GM19023 (cell line): ENCODE measurements around the gene LENG8.
"Not testable (repeated sequence)": the region's sequence is repeated elsewhere in the genome, so short reads cannot be mapped to it uniquely, and the experiment has no call there.

ENCODE experiments used
- ATAC-seq: cut with Tn5 transposase; IDR thresholded peaks from one replicate; pipeline ENCODE4 v1.9.1; 2021; ENCODE audit warnings: mild to moderate bottlenecking, moderate library complexity; ENCODE audit not compliant: unreplicated experiment

LENG8 gene

DNA sequence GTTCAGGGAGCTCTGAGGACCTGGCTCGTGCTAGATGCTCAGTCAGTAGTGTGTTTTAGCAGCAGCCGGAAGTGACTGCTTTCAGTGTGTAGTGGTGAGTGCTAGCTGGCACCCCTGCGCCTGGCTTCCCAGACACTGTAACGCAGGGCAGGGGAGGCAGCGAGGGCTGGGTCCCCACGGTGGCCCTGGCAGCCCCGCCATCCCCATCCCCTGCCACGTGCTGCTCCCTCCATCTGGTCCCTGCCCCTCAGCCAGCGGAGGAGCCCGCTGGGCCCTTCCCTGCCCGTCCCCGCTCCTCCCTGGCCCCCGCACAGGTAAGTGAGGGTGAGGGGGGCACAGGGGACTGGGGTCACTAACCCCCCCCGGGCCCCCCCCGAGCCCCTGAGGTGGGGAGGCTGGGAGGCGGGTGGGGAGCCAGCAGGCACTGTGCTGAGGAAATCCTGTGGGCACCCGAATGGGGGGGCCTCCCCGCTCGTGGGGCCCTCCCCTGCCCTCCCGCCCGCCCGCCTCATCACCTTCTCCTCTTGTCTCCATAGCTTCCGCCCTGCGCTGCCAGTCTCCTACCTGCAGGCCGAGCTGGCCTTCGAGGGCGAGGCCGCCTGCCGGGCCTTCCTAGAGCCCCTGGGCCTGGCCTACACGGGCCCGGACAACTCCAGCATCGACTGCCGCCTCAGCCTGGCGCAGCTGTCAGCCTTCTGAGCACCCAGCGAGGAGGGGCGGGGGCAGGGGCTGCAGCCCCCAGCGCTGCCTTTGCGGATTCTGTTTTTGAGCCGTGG is 11.4 kb downstream of the LENG8 start:
- ATAC-seq, result no peak

DNA sequence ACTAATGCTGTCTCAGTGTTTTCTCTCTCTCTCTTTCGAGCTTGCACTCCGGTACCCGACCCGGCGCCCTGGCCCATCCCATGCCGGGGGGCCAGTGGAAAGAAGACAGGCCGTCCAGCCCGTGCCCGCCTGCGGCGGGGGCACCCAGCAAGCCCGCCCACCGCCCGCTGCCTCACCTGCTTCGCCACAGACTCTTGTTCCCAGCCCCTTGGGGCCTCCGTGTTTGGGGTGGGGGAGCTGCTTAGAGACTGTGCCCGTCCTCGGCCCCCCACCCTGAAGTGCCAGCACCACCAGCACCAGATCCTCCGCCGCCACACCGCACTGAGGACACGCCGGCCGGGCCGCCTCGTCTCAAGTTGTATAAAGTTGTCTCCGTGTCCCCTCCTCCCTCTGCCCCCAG is 12.2 kb downstream of the LENG8 start:
- no peak for ATAC-seq

DNA sequence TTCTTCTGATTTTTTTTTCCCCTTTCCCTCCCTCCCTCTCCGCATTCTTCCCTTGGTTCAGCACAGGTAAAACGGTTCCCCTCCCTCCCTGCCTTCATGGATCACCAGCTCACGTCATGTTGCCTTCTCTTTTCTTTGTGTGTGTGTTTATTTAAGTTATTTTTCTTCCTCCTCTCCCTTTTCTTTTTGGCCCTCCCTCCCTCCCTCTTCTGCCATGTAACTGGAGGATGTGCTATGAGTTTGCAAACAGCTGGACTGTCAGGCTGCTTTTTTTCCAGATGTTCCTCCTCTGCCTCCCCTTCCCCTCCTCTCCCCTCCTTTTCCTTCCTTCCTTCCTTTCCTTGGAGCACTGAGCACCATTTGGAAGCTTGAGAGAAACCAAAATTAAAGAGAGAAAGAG is 12.6 kb downstream of the LENG8 start:
- ATAC-seq, result no peak

DNA sequence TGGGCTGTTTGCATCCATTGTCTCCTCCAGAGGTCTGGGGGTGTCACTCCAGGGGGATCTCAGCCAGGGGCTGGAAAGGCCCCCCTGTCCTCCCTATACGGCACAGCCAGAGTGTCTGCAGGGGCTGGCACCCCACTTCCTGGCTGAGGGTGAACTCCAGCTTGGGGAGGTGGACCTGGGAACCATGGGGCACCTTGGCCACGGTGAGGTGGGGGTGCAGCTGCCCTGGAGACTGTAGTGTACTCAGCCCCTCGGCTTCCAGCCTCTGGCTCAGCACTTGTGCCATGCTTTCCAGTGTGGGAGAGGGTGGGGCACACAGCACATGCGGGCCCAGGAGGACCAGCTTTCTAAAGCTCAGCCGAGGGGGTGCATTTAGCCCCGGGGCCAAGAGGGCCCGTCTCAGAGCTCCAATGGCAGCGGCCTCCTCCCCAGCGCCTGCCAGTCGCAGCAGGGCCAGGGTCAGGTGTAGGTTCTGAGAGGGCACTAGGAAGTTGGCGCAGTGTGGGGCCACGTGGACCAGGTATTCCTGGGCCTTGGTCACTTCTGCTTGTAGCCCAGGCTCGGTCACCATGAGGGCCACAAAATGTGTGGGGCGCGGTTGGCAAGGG is 13.2 kb downstream of the LENG8 start:
- no peak for ATAC-seq

DNA sequence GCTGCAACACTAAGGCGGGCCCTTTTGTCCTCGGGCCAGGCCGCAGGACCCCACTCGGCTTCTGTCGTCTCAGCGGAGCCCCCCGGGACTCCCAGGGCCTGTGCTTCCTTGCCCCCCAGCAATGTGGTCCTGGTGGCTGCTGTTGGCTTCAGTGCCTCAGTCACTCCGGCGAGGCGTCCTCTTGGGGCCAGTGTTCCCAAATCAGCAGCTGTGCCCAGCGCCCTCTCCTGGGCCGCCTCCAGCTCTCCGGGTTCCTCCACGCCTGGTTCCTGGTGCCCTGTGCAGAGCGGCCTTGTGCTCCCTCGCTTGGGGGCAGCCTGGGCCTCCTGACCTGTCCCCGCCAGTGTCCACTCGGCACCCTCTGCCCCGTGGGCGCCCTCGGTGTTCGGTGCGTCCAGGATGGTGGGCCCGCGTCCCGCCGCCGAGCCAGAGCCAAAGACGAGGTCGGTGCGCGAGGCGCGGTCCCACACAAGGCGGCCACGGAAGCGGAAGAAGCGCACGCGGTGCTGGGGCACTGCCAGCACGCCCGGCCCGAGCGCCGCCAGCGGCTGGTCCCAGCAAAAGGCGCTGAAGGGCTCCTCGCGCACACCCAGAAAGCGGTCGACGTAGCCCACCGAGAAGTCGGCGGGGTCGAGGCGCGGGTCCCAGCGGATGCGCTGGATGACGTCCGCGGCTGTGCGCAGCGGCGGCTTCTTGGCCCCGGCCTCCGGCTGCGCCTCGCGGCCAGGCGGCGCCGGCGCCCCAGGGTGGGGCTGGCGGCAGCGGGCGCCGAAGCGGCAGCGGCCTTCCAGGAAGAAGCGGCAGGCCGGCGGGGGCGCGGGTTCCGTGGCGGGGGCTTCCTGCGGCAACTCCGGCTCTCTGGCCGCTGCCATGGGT is 13.9 kb downstream of the LENG8 start:
- peak; percentile 10 for ATAC-seq

DNA sequence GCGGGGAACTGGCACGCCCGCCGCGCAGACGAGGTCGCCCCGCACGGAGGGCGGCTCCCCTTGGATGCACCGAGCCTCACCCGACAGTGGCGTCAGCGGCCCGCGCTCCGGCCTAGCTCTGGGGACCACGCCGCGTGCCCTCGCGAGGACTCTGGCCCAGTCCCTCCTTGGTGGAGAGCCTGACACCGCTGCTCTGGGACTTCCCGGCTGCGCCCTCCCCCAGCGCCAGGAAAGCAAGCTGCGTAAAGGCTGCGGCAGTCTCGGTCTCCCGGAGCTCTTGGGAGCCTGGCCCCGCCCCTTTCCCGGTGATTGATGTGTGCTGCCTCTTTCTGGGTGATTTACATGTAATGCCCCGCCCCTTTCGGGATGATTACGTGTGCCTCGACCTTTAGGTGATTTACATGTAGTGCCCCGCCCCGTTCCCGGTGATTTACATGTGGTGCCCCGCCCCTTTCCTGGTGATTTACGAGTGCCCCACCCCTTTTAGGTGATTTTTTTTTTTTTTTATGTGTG is 14.6 kb downstream of the LENG8 start, which contains the start of gene LENG9:
Gene LENG9 (minus strand): TSS at position 248 of the 513 bp plus-strand sequence. CDS start 252 bp downstream, outside the sequence.
- ATAC-seq, result peak; percentile 62

DNA sequence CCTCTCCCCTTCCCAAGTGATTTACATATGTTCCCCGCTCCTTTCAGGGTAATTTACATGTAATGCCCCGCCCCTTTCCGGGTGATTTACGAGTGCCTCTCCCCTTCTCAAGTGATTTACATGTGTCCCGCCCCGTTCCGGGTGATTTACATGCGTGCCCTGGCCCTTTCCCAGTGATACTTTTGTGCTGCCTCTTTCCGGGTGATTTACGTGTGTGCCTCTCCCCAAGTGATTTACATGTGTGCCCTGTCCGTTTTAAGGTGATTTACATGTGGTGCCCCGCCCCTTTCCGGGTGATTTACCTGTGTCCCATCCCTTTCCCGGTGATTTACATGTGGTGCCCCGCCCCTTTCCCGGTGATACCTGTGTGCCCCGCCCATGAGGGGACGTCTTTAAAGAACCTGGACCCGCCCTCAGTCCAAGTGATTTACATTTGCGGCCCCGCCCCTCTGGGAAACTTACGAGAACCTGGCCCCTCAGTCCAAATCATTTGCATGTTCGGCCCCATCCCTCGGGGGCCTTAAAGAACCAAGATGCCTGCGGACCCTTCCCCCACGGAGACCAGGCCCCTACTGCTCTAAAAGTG is 15.1 kb downstream of the LENG8 start:
- peak; percentile 45 for ATAC-seq

DNA sequence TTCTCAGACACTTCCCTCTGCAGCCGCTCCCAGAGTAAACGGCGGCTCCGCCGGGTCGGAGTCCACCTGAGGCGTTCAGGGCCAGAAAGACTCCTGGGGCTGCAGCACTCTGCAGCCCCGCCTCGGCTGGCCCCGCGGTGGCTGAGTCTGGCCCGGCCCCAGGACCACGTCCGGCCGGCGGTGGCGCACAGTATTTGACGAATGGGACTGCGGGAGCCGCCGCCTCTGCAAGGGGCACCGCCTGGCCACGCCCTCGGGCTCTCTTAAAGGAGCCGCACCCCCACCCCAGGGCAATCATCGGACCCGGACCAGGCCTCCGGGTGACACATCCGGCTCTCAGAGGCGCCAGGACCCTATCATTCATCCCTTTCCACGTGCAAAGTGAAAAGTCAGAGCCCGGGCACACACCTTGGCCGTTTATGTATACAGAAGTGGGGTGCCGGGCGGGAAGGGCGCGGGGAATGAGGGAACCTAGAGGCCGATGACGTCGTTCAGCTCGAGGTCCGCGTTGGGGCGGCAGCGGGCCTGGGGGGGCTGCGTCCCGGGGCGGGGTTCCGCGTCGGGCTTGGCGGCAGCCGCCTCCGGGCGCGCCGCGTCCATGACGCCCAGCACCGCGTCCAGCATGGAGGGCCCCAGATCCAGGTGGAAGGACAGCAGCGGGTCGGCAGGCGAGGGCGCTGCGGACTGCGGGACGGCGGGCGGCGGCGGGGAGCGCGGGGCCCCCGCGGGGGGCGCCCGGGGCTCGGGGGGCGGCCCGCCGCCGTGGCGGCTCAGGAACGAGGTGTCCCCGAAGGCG is 15.8 kb downstream of the LENG8 start:
- peak; percentile 44 for ATAC-seq

DNA sequence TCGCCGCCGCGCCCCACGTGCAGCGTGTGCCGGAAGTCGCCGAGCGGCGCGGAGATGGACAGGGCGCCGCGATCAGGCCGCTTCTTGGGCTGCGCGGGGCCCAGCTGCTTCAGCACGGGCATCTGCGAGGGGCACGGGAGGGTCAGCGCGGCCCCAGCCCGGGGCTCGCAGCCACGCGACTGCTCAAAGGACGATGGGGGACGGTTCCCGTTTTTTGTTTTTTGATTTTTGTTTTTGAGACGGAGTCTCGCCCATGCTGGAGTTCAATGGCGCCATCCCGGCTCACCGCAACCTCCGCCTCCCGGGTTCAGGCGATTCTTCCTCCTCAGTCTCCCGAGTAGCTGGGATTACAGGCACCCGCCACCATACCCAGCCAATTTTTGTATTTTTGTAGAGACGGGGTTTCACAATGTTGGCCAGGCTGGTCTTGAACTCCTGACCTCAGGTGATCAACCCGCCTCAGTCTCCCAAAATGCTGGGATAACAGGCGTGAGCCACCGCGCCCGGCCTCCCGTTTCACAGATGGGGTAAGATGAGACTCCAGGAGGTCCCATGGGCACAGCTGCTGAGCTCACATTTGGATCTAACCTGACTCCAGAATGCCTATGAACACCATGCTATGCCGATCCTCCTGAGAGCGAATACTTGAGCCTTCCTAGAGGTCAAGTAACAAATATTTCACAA is 16.6 kb downstream of the LENG8 start:
- ATAC-seq, result no peak

DNA sequence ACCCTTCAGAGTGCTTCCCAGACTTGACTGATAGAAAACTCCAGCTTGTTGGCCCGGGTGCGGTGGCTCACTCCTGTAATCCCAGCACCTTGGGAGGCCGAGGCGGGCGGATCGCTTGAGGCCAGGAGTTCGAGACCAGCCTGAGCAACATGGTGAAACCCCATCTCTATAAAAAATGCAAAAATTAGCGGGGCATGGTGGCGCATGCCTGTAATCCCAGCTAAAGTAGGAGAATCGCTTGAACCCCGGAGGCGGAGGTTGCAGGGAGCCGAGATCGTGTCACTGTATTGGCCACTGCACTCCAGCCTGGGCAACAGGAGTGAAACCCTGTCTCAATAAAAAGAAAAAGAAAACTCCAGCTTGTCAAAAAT is 17.1 kb downstream of the LENG8 start:
- ATAC-seq, result not testable (repeated sequence)

DNA sequence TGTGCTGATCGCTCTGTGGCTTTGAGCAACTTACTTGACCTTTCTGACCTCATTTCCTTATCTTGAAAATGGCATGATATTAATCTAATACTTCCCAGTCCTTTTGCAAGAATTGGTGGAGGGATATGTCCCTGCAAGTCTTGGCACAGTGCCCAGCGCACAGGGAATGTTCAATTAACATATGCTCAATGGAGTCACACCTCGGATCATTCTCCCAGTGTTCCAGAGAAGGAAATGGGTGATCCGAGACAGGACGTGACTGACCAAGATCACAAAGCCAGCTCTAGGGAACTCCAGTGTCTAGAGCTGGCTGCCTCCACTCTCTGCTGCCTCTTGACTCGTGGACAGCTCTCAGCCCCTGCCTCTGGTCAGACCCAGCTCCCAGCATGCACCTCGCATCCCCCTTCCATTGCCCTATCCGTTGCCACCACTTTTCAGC is 20.5 kb downstream of the LENG8 start:
- ATAC-seq, result no peak

DNA sequence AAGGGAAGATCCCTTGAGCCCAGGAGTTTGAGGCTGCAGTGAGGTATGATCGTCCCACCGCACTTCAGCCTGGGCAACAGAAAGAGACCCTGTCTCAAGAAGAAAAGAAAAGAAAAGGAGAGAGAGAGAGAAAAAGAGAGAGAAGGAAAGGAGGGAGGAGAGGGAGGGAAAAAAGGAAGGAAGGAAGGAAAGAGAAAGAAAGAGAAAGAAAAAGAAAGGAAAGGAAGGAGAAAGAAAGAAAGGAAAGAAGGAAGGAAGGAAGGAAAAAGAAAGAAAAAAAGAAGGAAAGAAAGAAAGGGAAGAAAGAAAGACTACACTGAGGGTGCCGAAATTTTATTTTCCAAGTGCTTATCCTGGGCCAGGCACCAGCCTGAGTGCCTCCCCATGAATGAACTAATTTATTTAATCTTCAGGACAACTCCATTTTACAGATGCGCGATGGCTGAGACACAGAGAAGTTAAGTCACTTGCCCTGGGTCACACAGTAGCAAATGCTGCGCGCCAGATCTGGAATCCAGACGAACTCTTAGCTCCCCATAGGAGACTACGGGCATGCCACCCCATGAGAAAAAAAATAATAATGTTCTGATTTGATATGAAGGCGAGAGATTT is 21.4 kb downstream of the LENG8 start:
- ATAC-seq, result no peak

DNA sequence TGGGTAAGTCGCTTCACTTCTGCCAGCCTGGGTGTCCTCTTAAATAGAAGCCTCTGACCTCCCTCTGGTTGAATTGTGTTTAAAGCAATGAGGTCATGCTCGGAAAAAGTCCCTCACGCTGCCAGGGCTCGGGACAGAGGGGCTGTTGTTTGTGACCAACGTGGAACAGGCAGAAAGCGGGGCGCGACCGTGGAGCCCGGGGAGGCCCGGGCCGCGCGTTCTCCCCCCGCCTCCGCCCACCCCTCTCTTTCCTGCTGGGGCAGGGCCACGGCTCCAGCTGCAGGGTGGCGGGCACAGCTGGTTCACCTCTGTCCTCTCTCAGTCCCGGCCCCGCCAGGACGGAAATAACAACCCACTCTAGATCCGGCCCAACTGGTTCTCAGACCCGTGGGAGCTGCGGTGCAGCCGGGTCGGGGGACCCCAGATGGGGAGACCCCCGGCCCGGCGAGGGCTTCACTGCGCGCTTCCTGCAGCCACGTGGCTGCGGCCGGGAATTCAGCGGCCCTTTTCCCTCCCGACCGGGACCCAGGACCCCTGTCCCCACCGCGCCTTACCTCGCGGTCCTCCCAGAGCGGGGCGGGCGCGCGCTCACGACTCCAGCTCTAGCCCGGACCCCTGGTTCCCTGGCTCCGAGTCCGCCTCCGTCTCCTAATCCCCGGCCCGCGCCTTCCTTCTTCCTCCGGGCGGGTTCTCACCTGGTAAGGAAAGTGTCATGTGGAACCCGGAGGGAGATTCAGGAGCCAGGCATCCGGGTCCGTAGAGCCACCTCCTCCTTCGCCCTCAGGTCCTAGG is 22.2 kb downstream of the LENG8 start:
- no peak for ATAC-seq

DNA sequence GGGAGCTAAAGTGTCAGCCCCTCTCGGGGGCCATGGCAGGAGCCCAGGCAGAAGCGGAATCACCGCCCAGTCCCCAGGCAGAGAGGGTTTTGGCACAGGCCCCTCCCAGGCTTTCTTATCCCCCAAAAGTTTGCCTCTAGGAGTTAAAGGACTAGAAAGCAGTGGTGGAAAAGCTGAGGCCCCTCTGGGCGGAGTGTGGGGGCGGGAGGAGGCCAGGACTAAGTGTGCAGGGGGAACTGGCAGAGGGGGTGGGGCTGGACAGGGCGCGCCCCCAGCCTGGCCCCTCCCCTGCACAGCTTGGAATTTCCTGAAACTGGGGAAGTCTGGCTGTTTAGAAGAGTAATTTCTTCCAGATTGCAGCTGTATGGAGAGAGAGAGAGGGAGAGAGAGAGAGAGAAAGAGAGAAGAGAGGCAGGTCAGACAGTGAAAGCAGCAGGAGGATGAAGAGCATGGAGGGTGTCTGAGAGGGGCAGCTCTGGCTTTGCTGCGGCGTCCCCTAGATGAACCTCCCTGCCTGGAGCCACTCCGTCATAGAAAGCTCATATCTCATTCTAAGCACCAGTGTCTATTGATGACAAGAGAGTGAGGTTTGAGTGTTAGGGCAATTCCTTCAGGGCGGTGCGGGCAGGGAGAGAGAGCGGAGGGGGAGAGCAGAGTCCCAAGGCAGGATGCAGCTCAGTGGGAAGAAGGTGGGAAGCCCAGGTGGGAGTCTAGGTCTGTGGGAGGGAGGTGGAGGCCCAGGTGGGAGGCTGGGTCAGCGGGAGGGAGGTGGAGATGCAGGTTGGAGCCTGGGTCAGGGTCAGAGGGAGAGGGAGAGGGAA is 24.3 kb downstream of the LENG8 start, which contains the start of gene CDC42EP5:
Gene CDC42EP5 (minus strand): TSS at position 226 of the 821 bp plus-strand sequence. CDS start 7,749 bp downstream, outside the sequence.
- ATAC-seq, result no peak

DNA sequence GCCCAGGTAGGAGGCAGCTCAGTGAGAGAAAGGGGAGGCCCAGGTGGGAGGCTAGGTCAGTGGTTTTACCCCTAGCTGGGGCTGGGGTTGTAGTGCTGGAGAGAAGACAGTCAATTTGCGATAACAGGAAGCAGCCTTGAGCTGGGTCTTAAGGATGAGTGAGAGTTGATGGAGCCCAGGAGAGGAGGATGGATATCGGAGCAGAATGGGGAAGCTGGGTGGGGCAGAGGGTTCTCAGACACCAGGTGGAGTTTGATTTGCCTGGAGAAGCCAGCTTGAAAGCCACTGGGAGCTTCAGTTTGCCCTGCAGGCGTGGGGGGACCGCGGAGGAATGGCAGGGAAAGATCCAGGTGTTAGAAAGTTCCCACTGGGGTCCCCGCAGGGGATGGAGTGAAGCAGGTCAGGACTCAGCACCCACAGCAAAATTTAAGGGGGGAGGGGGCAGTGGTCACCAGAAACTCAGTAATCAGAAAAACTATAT is 24.9 kb downstream of the LENG8 start:
- no peak for ATAC-seq

DNA sequence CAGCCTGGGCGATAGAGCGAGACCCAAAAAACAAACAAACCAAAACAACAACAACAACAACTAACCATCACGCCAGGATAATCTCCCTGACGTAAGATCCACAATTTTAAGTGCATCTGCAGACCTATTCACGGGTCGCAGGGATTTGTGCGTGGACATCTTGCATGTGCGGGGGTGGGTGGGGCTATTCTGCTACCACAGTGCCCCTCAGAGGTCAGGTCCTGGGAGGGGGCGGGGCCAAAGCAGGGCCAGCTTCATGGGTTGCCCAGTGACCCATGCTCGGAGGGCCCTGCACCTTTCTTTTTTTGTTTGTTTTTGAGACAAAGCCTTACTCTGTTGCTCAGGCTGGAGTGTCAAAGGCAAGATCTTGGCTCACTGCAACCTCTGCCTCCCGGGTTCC is 26.7 kb downstream of the LENG8 start:
- ATAC-seq, result no peak

DNA sequence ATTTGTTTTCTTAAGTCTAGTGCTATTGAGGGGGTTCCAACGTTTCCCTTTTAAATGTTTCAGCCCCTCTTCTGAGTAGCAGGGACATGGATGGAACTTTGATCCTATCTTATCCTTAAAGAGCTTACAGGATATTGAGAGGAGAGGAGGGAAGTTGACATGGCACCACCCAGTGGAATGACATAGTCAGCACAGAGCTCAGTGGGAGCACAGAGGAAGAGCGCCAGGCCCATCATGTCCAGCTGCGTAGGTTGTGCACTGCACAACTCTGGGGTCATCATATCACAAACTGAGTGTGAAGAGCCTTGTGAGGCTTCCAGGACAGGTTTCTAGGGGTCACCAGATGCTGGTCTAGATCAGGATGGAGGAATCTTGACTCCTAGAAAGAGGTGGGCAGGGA is 28.7 kb downstream of the LENG8 start:
- ATAC-seq, result no peak
